GM21786 (cell line): ENCODE results near the gene TEX13D.

Experiments
- ATAC-seq: cut with Tn5 transposase; IDR thresholded peaks from one replicate; pipeline ENCODE4 v1.9.1; 2021; ENCODE audit not compliant: unreplicated experiment

Gene TEX13D

GRCh38 chrX:124347242-124347641 is 14.8 kb downstream of the TEX13D start:
- no peak for ATAC-seq

- ATAC-seq, result no peak
Observed at GRCh38 chrX:124348182-124348581, 15.7 kb downstream of the TEX13D start.

GRCh38 chrX:124348885-124349453 is 16.5 kb downstream of the TEX13D start:
- ATAC-seq, result no peak

- no peak for ATAC-seq
Observed at GRCh38 chrX:124354648-124355047, 22.2 kb downstream of the TEX13D start.

- peak; percentile 47 for ATAC-seq
Observed at GRCh38 chrX:124358800-124359383, 26.4 kb downstream of the TEX13D start.

GRCh38 chrX:124362072-124362471 is 29.6 kb downstream of the TEX13D start:
- ATAC-seq, result no peak

- no peak for ATAC-seq
Observed at GRCh38 chrX:124362761-124363160, 30.3 kb downstream of the TEX13D start.

GRCh38 chrX:124369722-124370121 is 37.3 kb downstream of the TEX13D start:
- no peak for ATAC-seq

GRCh38 chrX:124373348-124373747 is 40.9 kb downstream of the TEX13D start:
- no peak for ATAC-seq

- no peak for ATAC-seq
Observed at GRCh38 chrX:124378643-124379042, 46.2 kb downstream of the TEX13D start.

GRCh38 chrX:124383354-124383753 is 50.9 kb downstream of the TEX13D start:
- ATAC-seq, result no peak

- ATAC-seq, result no peak
Observed at GRCh38 chrX:124386401-124386800, 53.9 kb downstream of the TEX13D start.
